AG08395 (cell line): Measurements from ENCODE around the gene CCDC74B.
"Not testable (repeated sequence)": the region's sequence is repeated elsewhere in the genome, so short reads cannot be mapped to it uniquely, and the experiment has no call there.

ENCODE experiments used
- DNase-seq: peaks from one replicate; pipeline ENCODE4 v3.0.0; 2012; ENCODE audit warnings: mixed read lengths, low spot score

CCDC74B gene

GRCh38 chr2:130145006-130145414 is at the start of gene CCDC74B:
Gene CCDC74B (minus strand): TSS chr2:130145112. CDS start chr2:130144996, 116 bp downstream.
- DNase-seq = not testable (repeated sequence)

- not testable (repeated sequence) for DNase-seq
Observed at GRCh38 chr2:130193824-130194223, 48.9 kb upstream of the CCDC74B start.

GRCh38 chr2:130192451-130192850 is 47.5 kb upstream of the CCDC74B start:
- DNase-seq = not testable (repeated sequence)

GRCh38 chr2:130191319-130191718 is 46.4 kb upstream of the CCDC74B start:
- DNase-seq = not testable (repeated sequence)

GRCh38 chr2:130190237-130190636 is 45.3 kb upstream of the CCDC74B start:
- DNase-seq = no peak

- not testable (repeated sequence) for DNase-seq
Observed at GRCh38 chr2:130188958-130189357, 44.0 kb upstream of the CCDC74B start.

- DNase-seq = not testable (repeated sequence)
Observed at GRCh38 chr2:130187859-130188792, 43.2 kb upstream of the CCDC74B start.

GRCh38 chr2:130187268-130187667 is 42.4 kb upstream of the CCDC74B start:
- DNase-seq = no peak

GRCh38 chr2:130186391-130186790 is 41.5 kb upstream of the CCDC74B start:
- DNase-seq = no peak

GRCh38 chr2:130185896-130186295 is 41.0 kb upstream of the CCDC74B start:
- no peak for DNase-seq

- DNase-seq = no peak
Observed at GRCh38 chr2:130185436-130185835, 40.5 kb upstream of the CCDC74B start.

- no peak for DNase-seq
Observed at GRCh38 chr2:130183512-130184373, 38.8 kb upstream of the CCDC74B start.

- DNase-seq = not testable (repeated sequence)
Observed at GRCh38 chr2:130182826-130183511, 38.1 kb upstream of the CCDC74B start.

- peak; percentile 87 for DNase-seq
Observed at GRCh38 chr2:130181880-130182682, 37.2 kb upstream of the CCDC74B start, which contains the start of gene MZT2B. Gene MZT2B (plus strand): TSS chr2:130182262. CDS start chr2:130182283, 21 bp downstream.

GRCh38 chr2:130181325-130181879 is 36.5 kb upstream of the CCDC74B start, which contains the start of gene SMPD4:
Gene SMPD4 (minus strand): TSS chr2:130181602. CDS start chr2:130176592, 5,010 bp downstream.
- DNase-seq = peak; percentile 96

- DNase-seq = not testable (repeated sequence)
Observed at GRCh38 chr2:130180404-130181324, 35.8 kb upstream of the CCDC74B start.

GRCh38 chr2:130174866-130175265 is 30.0 kb upstream of the CCDC74B start:
- DNase-seq = not testable (repeated sequence)

- no peak for DNase-seq
Observed at GRCh38 chr2:130169896-130170295, 25.0 kb upstream of the CCDC74B start.

- DNase-seq = not testable (repeated sequence)
Observed at GRCh38 chr2:130169163-130169562, 24.3 kb upstream of the CCDC74B start.
